GM13976 (cell line): ENCODE data around the gene ATXN1.
"Not testable (repeated sequence)": the region's sequence is repeated elsewhere in the genome, so short reads cannot be mapped to it uniquely, and the experiment has no call there.

ENCODE experiments used
- DNase-seq: peaks from one replicate; pipeline ENCODE4 v3.0.0; 2012; ENCODE audit warnings: low spot score
- CTCF ChIP-seq: IDR thresholded peaks from 2 replicates; pipeline ENCODE4 v1.5.1; 2012; ENCODE audit warnings: borderline replicate concordance, mild to moderate bottlenecking; ENCODE audit not compliant: insufficient read depth; ENCODE audit errors: extremely low read depth, missing control alignments, control extremely low read depth
- in situ Hi-C: fragments of 300-500 bp; cut with MboI; formaldehyde crosslinking; loops from one replicate; pipeline ENCODE4 v1.12.0; 2022; ENCODE audit warnings: low sequenced_read_pairs, mixed read lengths, inconsistent platforms; ENCODE audit not compliant: unreplicated experiment

ATXN1 gene

GRCh38 chr6:16408766-16409165 is 352.5 kb downstream of the ATXN1 start:
- in situ Hi-C loops = no loop called here
- no peak for TF ChIP-seq CTCF
- no peak for DNase-seq

GRCh38 chr6:16406966-16407365 is 354.3 kb downstream of the ATXN1 start:
- no peak for DNase-seq
- TF ChIP-seq CTCF = no peak
- in situ Hi-C loops = no loop called here

- in situ Hi-C loops, DNase-seq: not testable (repeated sequence)
Observed at GRCh38 chr6:16406538-16406937, 354.7 kb downstream of the ATXN1 start.

DNA sequence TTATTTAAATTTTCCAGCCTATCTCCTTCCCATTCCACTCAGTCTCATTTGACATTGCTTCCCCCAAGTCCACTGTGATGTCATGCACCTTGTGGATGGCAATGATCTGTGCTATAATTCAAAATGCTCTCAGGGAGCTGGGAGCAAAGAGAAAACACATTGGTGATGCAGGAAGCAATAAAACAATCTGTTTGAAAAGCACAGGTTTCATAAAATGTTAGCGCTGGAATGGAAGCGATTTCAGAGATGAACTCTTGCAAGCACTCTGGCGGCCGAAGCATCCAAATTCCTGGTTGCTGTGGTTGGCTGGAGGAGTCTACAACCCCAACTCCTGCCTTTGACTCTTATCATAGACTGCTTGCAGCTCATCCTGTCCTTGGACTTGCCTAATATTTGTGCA is 355.9 kb downstream of the ATXN1 start:
- no peak for TF ChIP-seq CTCF
- in situ Hi-C loops = no loop called here

DNA sequence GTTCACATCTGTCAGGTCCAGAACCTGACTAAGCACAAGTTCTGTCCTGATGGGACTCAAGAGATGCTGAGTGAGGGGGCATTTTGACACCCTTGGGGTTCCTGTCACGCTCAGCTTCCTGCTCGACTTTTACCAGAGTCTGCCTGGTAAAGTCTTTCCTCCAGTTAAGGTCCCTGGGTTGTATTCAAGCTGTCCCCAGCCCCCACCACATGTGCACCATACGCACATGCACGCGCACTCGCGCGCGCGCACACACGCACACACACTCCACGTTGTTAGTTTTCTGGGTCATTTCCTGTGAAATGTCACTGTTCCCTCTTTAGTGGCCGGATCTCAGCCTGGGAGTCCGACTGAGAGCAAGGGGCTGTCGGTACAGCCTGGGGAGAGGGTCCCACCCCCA is 356.8 kb downstream of the ATXN1 start:
- in situ Hi-C loops = no loop called here
- no peak for TF ChIP-seq CTCF
- no peak for DNase-seq

More for the DNA sequence above, 355.9 kb downstream of the ATXN1 start:
- no peak for DNase-seq

DNA sequence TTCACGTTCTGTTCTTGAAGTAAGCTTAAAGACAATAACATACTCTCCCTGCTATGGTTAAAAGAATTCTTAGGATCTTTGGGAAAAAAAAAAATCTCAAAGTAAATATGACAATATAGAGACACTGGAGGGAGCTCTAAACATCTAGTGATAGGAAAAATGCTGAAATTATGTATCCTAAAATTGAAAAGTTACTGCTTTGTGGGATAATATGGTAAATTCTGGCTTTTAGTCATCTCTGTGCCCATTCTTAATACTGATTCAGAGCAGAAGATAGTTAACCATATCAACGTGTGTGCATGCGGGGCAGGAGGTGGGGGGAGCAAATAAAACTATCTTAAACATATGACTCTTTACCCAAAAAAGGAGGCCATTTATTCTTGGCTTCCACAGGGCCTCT is 357.4 kb downstream of the ATXN1 start:
- TF ChIP-seq CTCF = no peak
- DNase-seq = no peak
- in situ Hi-C loops = no loop called here

- DNase-seq = no peak
- no peak for TF ChIP-seq CTCF
- in situ Hi-C loops = no loop called here
Observed at GRCh38 chr6:16402581-16402900, 358.7 kb downstream of the ATXN1 start.
